Neural cell (in vitro differentiated cells): ENCODE data around the gene DPYD. TPM values are rescaled to one million over a fixed set of nuclear protein-coding genes. Genes with fewer than 3 reads are reported as not detected.

Experiments used
- H2AFZ ChIP-seq: fragments of 200-600, 300-800 bp; sonication (generic), shearing (Covaris generic); 2 replicates; pipeline ENCODE4 v1.6.0; 2014; ENCODE audit warnings: low read depth, mild to moderate bottlenecking, antibody characterized with exemption, low read length, moderate library complexity
- H3F3A ChIP-seq: fragments of 200-600 bp; shearing (Covaris generic); 2 replicates; pipeline ENCODE4 v1.6.1; 2016; ENCODE audit warnings: mild to moderate bottlenecking, moderate library complexity, mixed read lengths, antibody characterized with exemption, low read length; ENCODE audit not compliant: insufficient read depth, poor library complexity, severe bottlenecking
- H3K27ac ChIP-seq: fragments of 200-600, 300-800 bp; sonication (generic), shearing (Covaris generic); 2 replicates; pipeline ENCODE4 v1.5.1; 2014; ENCODE audit warnings: mild to moderate bottlenecking, low read length, moderate library complexity
- H3K27me3 ChIP-seq: fragments of 300-800, 200-600 bp; sonication (generic), shearing (Covaris generic); 2 replicates; pipeline ENCODE4 v1.6.0; 2014; ENCODE audit warnings: mild to moderate bottlenecking, low read depth, low read length, moderate library complexity; ENCODE audit not compliant: insufficient read depth
- H3K36me3 ChIP-seq: fragments of 300-800, 200-600 bp; sonication (generic), shearing (Covaris generic); 2 replicates; pipeline ENCODE4 v1.5.1; 2014; ENCODE audit warnings: mild to moderate bottlenecking, antibody characterized with exemption, low read length, moderate library complexity; ENCODE audit not compliant: insufficient read depth
- H3K4me2 ChIP-seq: fragments of 300-800, 200-600 bp; sonication (generic), shearing (Covaris generic); 2 replicates; pipeline ENCODE4 v1.6.0; 2014; ENCODE audit warnings: mild to moderate bottlenecking, low read length
- H3K4me3 ChIP-seq: fragments of 300-800, 200-600 bp; sonication (generic), shearing (Covaris generic); 2 replicates; pipeline ENCODE4 v1.5.1; 2014; ENCODE audit warnings: mild to moderate bottlenecking, low read length, moderate library complexity
- H3K79me2 ChIP-seq: fragments of 200-600 bp; shearing (Covaris generic); replicated peaks from 2 replicates; pipeline ENCODE4 v1.6.0; 2014; ENCODE audit warnings: mild to moderate bottlenecking, low read length, moderate library complexity; ENCODE audit not compliant: insufficient read depth
- H3K9ac ChIP-seq: fragments of 300-800, 200-600 bp; sonication (generic), shearing (Covaris generic); 2 replicates; pipeline ENCODE4 v1.6.1; 2016; ENCODE audit warnings: mild to moderate bottlenecking, low read length, mixed read lengths
- H3K9me2 ChIP-seq: fragments of 200-600 bp; shearing (Covaris generic); 2 replicates; pipeline ENCODE4 v1.6.1; 2016; ENCODE audit warnings: mild to moderate bottlenecking, low read length, mixed read lengths; ENCODE audit not compliant: insufficient read depth
- H3K9me3 ChIP-seq: fragments of 200-600, 300-800 bp; sonication (generic), shearing (Covaris generic); 2 replicates; pipeline ENCODE4 v1.6.1; 2016; ENCODE audit warnings: mild to moderate bottlenecking, mixed run types, low read length, moderate library complexity, mixed read lengths
- H4K20me1 ChIP-seq: fragments of 200-600 bp; shearing (Covaris generic); 2 replicates; pipeline ENCODE4 v1.6.1; 2016; ENCODE audit warnings: mild to moderate bottlenecking, mixed run types; ENCODE audit not compliant: insufficient read depth
- EP300 ChIP-seq: fragments of 450-650 bp; conservative IDR thresholded peaks from 2 replicates; pipeline ENCODE4 v1.6.1; 2014; ENCODE audit warnings: antibody characterized with exemption, mild to moderate bottlenecking, moderate library complexity; ENCODE audit not compliant: poor library complexity, severe bottlenecking
- EZH2 ChIP-seq: fragments of 200-600, 300-800 bp; shearing (Covaris generic), sonication (generic); IDR thresholded peaks from 2 replicates; pipeline ENCODE4 v1.6.1; 2014; ENCODE audit warnings: antibody characterized with exemption, low read length, borderline replicate concordance, mild to moderate bottlenecking; ENCODE audit not compliant: insufficient read depth, poor library complexity, severe bottlenecking
- MXI1 ChIP-seq: fragments of 450-650 bp; conservative IDR thresholded peaks from 2 replicates; pipeline ENCODE4 v1.6.1; 2014; ENCODE audit warnings: antibody characterized with exemption, mild to moderate bottlenecking; ENCODE audit not compliant: poor library complexity, severe bottlenecking
- POLR2AphosphoS5 ChIP-seq: IDR thresholded peaks from 2 replicates; pipeline ENCODE4 v1.6.1; 2012
- RAD21 ChIP-seq: fragments of 450-650 bp; conservative IDR thresholded peaks from 2 replicates; pipeline ENCODE4 v1.6.1; 2014; ENCODE audit warnings: antibody characterized with exemption, mild to moderate bottlenecking, moderate library complexity
- REST ChIP-seq: IDR thresholded peaks from 2 replicates; pipeline ENCODE4 v1.6.1; 2012; ENCODE audit warnings: borderline replicate concordance
- SMC3 ChIP-seq: fragments of 450-650 bp; conservative IDR thresholded peaks from 2 replicates; pipeline ENCODE4 v1.6.1; 2014; ENCODE audit warnings: antibody characterized with exemption, mild to moderate bottlenecking, moderate library complexity; ENCODE audit not compliant: poor library complexity
- TAF1 ChIP-seq: IDR thresholded peaks from 2 replicates; pipeline ENCODE4 v1.6.1; 2012; ENCODE audit warnings: low read depth
- polyA plus RNA-seq: library from polyadenylated mRNA; depleted of rRNA; stranded (reverse); fragments of >200 nt; gene quantifications from 2 replicates; pipeline ENCODE4 v1.2.3, GENCODE V29; 2014
- TF ChIP-seq, protein P1 (sequence below): fragments of 450-650 bp; IDR thresholded peaks from 2 replicates; pipeline ENCODE4 v1.5.1; 2014; ENCODE audit warnings: antibody characterized with exemption, mild to moderate bottlenecking, moderate library complexity; ENCODE audit not compliant: poor library complexity, severe bottlenecking

Gene DPYD
- polyA plus RNA-seq, 1 donor from 2014 or later: 6.7 TPM

GRCh38 chr1:97844552-97845089 is 76.2 kb downstream of the DPYD start:
- Histone ChIP-seq H3K9ac (no peak overlapping the region), H3K79me2 (no peaks in the 10 kb centered on the region), H2AFZ (no peak overlapping the region), H3K27me3 (no peaks in the 10 kb centered on the region), H3K4me2 (no peak overlapping the region), H3K9me3 (no peaks in the 10 kb centered on the region), H3K4me3 (no peak overlapping the region), H3F3A (no peaks in the 10 kb centered on the region), H3K36me3 (no peaks in the 10 kb centered on the region), H3K9me2 (no peaks in the 10 kb centered on the region), H4K20me1 (no peaks in the 10 kb centered on the region), H3K27ac (no peak overlapping the region)
- no peak for TF ChIP-seq EZH2

- Histone ChIP-seq H3K9me3 (no peaks in the 10 kb centered on the region), H3K9ac (no peak overlapping the region), H3K79me2 (no peaks in the 10 kb centered on the region), H4K20me1 (no peaks in the 10 kb centered on the region), H3K4me2 (no peak overlapping the region), H3K9me2 (no peaks in the 10 kb centered on the region), H3K27me3 (no peaks in the 10 kb centered on the region), H3K36me3 (no peaks in the 10 kb centered on the region), H2AFZ (no peak overlapping the region), H3K27ac (peak overlapping the region; percentile 33), H3F3A (no peaks in the 10 kb centered on the region), H3K4me3 (no peak overlapping the region)
- TF ChIP-seq REST (peak; percentile 64), MXI1 (no peak), EP300 (peak; percentile 91), SMC3 (no peak), POLR2AphosphoS5 (peak; percentile 68), EZH2 (no peak), RAD21 (no peak), TAF1 (no peak)
- TF ChIP-seq, protein P1, sequence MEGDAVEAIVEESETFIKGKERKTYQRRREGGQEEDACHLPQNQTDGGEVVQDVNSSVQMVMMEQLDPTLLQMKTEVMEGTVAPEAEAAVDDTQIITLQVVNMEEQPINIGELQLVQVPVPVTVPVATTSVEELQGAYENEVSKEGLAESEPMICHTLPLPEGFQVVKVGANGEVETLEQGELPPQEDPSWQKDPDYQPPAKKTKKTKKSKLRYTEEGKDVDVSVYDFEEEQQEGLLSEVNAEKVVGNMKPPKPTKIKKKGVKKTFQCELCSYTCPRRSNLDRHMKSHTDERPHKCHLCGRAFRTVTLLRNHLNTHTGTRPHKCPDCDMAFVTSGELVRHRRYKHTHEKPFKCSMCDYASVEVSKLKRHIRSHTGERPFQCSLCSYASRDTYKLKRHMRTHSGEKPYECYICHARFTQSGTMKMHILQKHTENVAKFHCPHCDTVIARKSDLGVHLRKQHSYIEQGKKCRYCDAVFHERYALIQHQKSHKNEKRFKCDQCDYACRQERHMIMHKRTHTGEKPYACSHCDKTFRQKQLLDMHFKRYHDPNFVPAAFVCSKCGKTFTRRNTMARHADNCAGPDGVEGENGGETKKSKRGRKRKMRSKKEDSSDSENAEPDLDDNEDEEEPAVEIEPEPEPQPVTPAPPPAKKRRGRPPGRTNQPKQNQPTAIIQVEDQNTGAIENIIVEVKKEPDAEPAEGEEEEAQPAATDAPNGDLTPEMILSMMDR: no peak
Measured at GRCh38 chr1:97841338-97841737, 79.5 kb downstream of the DPYD start.

- no peak overlapping the region for H3K4me2 ChIP-seq
Measured at GRCh38 chr1:97837161-97837560, 83.7 kb downstream of the DPYD start.

More at GRCh38 chr1:97837161-97837560, 83.7 kb downstream of the DPYD start:
- no peaks in the 10 kb centered on the region for H3K36me3 ChIP-seq
- no peak for TF ChIP-seq EP300
- TF ChIP-seq POLR2AphosphoS5: no peak
- TF ChIP-seq SMC3: no peak
- TF ChIP-seq MXI1: no peak
- no peak for TF ChIP-seq REST
- TF ChIP-seq RAD21: no peak
- TF ChIP-seq TAF1: no peak
- TF ChIP-seq EZH2: no peak
- TF ChIP-seq, protein P1: no peak
- H2AFZ ChIP-seq: no peak overlapping the region
- no peak overlapping the region for H3K27ac ChIP-seq
- H3K9ac ChIP-seq: no peak overlapping the region
- H4K20me1 ChIP-seq: no peaks in the 10 kb centered on the region
- no peaks in the 10 kb centered on the region for H3K27me3 ChIP-seq
- no peaks in the 10 kb centered on the region for H3K9me2 ChIP-seq
- no peaks in the 10 kb centered on the region for H3K9me3 ChIP-seq
- no peaks in the 10 kb centered on the region for H3F3A ChIP-seq
- H3K79me2 ChIP-seq: no peaks in the 10 kb centered on the region
- no peak overlapping the region for H3K4me3 ChIP-seq
